ENCODE results near the gene CLCN7. TPM values are rescaled to one million over a fixed set of nuclear protein-coding genes. Genes with fewer than 3 reads are reported as not detected.

CLCN7 gene
- total RNA-seq, 1 donor from 2014 or later, result 177 TPM

- Mint-ChIP-seq H3K4me3 (ENCODE audit: unreplicated experiment) (no peak overlapping the region), H3K27ac (ENCODE audit: unreplicated experiment) (no peak overlapping the region), H3K36me3 (ENCODE audit: unreplicated experiment) (no peaks in the 10 kb centered on the region), H3K9me3 (ENCODE audit: unreplicated experiment) (no peaks in the 10 kb centered on the region), H3K27me3 (ENCODE audit: unreplicated experiment) (no peaks in the 10 kb centered on the region), H3K4me1 (ENCODE audit: unreplicated experiment) (no peaks in the 10 kb centered on the region)
- no peak for DNase-seq (ENCODE audit: extremely low spot score, unreplicated experiment)
- TF ChIP-seq CTCF (IDR thresholded peaks at IDR 0.05), result no peak
Observed at GRCh38 chr16:1439058-1439698, 35.6 kb downstream of the CLCN7 start.

- H3K27me3 Mint-ChIP-seq (ENCODE audit: unreplicated experiment), result no peaks in the 10 kb centered on the region
- H3K9me3 Mint-ChIP-seq (ENCODE audit: unreplicated experiment), result no peaks in the 10 kb centered on the region
- no peak overlapping the region for H3K4me3 Mint-ChIP-seq (ENCODE audit: unreplicated experiment)
- H3K36me3 Mint-ChIP-seq (ENCODE audit: unreplicated experiment), result no peaks in the 10 kb centered on the region
- no peak for TF ChIP-seq CTCF (IDR thresholded peaks at IDR 0.05)
- no peak overlapping the region for H3K27ac Mint-ChIP-seq (ENCODE audit: unreplicated experiment)
- no peak for DNase-seq (ENCODE audit: extremely low spot score, unreplicated experiment)
- no peaks in the 10 kb centered on the region for H3K4me1 Mint-ChIP-seq (ENCODE audit: unreplicated experiment)
Observed at GRCh38 chr16:1438229-1439057, 36.4 kb downstream of the CLCN7 start.

- Mint-ChIP-seq H3K27me3 (ENCODE audit: unreplicated experiment) (no peaks in the 10 kb centered on the region), H3K4me3 (ENCODE audit: unreplicated experiment) (no peak overlapping the region), H3K4me1 (ENCODE audit: unreplicated experiment) (no peaks in the 10 kb centered on the region), H3K9me3 (ENCODE audit: unreplicated experiment) (no peaks in the 10 kb centered on the region), H3K36me3 (ENCODE audit: unreplicated experiment) (no peaks in the 10 kb centered on the region), H3K27ac (ENCODE audit: unreplicated experiment) (no peak overlapping the region)
- TF ChIP-seq CTCF (IDR thresholded peaks at IDR 0.05), result no peak
- no peak for DNase-seq (ENCODE audit: extremely low spot score, unreplicated experiment)
Observed at GRCh38 chr16:1437606-1438005, 37.2 kb downstream of the CLCN7 start.

GRCh38 chr16:1436731-1437355, 38.0 kb downstream of the CLCN7 start:
- TF ChIP-seq CTCF (IDR thresholded peaks at IDR 0.05), result no peak
- Mint-ChIP-seq H3K36me3 (ENCODE audit: unreplicated experiment) (no peaks in the 10 kb centered on the region), H3K27me3 (ENCODE audit: unreplicated experiment) (no peaks in the 10 kb centered on the region), H3K27ac (ENCODE audit: unreplicated experiment) (no peak overlapping the region), H3K4me3 (ENCODE audit: unreplicated experiment) (no peak overlapping the region), H3K9me3 (ENCODE audit: unreplicated experiment) (no peaks in the 10 kb centered on the region), H3K4me1 (ENCODE audit: unreplicated experiment) (no peaks in the 10 kb centered on the region)
- DNase-seq (ENCODE audit: extremely low spot score, unreplicated experiment), result no peak

All from osteocyte (in vitro differentiated cells).